Gastrocnemius medialis (tissue), 4 donors: ENCODE measurements around the gene GNB5.
"Not testable (repeated sequence)": the region's sequence is repeated elsewhere in the genome, so short reads cannot be mapped to it uniquely, and the experiment has no call there.

ENCODE experiments used
- POLR2A ChIP-seq, 2 donors: fragments of 450-650 bp; IDR thresholded peaks; one replicate each; pipeline ENCODE4 v1.6.1; 2017; ENCODE audit warnings: antibody characterized with exemption in 2 of 2, mild to moderate bottlenecking in 2 of 2, moderate library complexity in 2 of 2
- TF ChIP-seq, protein P1 (sequence below), 5 experiments: fragments of 450-650 bp in 3 of 5; fragments of 200-600 bp in 2 of 5; sonication (generic) in 2 of 5; IDR thresholded peaks in 4 of 5; conservative IDR thresholded peaks in 1 of 5; 1 replicate in 4 of 5; 2 replicates in 1 of 5; pipeline ENCODE4 v1.5.1; 2016 to 2019; ENCODE audit warnings: antibody characterized with exemption in 5 of 5, mild to moderate bottlenecking in 3 of 5, moderate library complexity in 3 of 5

DNA sequence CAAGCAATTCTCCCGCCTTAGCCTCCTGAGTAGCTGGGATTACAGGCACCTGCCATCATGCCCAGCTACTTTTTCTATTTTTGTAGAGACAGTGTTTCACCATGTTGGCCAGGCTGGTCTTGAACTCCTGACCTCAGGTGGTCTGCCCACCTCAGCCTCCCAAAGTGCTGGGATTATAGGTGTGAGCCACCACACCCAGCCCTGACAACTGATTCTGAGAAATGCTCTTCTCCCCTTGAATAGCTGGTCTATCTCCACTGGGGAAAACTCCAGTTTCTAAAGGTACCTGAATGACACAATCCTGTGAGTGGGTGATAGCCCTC, 108.2 kb downstream of the GNB5 start:
- TF ChIP-seq, protein P1, sequence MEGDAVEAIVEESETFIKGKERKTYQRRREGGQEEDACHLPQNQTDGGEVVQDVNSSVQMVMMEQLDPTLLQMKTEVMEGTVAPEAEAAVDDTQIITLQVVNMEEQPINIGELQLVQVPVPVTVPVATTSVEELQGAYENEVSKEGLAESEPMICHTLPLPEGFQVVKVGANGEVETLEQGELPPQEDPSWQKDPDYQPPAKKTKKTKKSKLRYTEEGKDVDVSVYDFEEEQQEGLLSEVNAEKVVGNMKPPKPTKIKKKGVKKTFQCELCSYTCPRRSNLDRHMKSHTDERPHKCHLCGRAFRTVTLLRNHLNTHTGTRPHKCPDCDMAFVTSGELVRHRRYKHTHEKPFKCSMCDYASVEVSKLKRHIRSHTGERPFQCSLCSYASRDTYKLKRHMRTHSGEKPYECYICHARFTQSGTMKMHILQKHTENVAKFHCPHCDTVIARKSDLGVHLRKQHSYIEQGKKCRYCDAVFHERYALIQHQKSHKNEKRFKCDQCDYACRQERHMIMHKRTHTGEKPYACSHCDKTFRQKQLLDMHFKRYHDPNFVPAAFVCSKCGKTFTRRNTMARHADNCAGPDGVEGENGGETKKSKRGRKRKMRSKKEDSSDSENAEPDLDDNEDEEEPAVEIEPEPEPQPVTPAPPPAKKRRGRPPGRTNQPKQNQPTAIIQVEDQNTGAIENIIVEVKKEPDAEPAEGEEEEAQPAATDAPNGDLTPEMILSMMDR (IDR thresholded peaks at IDR 0.05 in 4 of 5, conservative IDR thresholded peaks at IDR 0.05 in 1 of 5), result not testable (repeated sequence)
- not testable (repeated sequence) for TF ChIP-seq POLR2A (IDR thresholded peaks at IDR 0.05)
